GM19452 (cell line): ENCODE data around the gene MEF2B.

ENCODE experiments used
- ATAC-seq: cut with Tn5 transposase; IDR thresholded peaks from one replicate; pipeline ENCODE4 v1.9.1; 2021; ENCODE audit not compliant: unreplicated experiment

Gene MEF2B

GRCh38 chr19:19170053-19170872 lies at the start of gene MEF2B:
MEF2B (minus strand) TSS chr19:19170263; CDS start chr19:19150735, 19,528 bp downstream.
- peak; percentile 81 for ATAC-seq

GRCh38 chr19:19218911-19219310 lies 48.8 kb upstream of the MEF2B start:
- no peak for ATAC-seq

GRCh38 chr19:19217099-19217498 lies 47.0 kb upstream of the MEF2B start:
- ATAC-seq, result no peak

GRCh38 chr19:19215792-19216191 lies 45.7 kb upstream of the MEF2B start:
- ATAC-seq, result no peak

GRCh38 chr19:19214892-19215291 lies 44.8 kb upstream of the MEF2B start:
- no peak for ATAC-seq

GRCh38 chr19:19214159-19214490 lies 44.1 kb upstream of the MEF2B start:
- ATAC-seq, result no peak

GRCh38 chr19:19213426-19214158 lies 43.5 kb upstream of the MEF2B start:
- no peak for ATAC-seq

GRCh38 chr19:19212916-19213315 lies 42.9 kb upstream of the MEF2B start:
- no peak for ATAC-seq

GRCh38 chr19:19211499-19212420 lies 41.7 kb upstream of the MEF2B start, which contains the start of gene NCAN:
NCAN (plus strand) TSS chr19:19211958; CDS start chr19:19216954, 4,996 bp downstream.
- no peak for ATAC-seq

- ATAC-seq, result no peak
Observed at GRCh38 chr19:19209372-19209771, 39.3 kb upstream of the MEF2B start.

GRCh38 chr19:19207637-19208572 lies 37.8 kb upstream of the MEF2B start:
- ATAC-seq, result no peak

- ATAC-seq, result no peak
Observed at GRCh38 chr19:19206938-19207337, 36.9 kb upstream of the MEF2B start.

- no peak for ATAC-seq
Observed at GRCh38 chr19:19205416-19206410, 35.6 kb upstream of the MEF2B start.

- ATAC-seq, result no peak
Observed at GRCh38 chr19:19204181-19204580, 34.1 kb upstream of the MEF2B start.

GRCh38 chr19:19203012-19203856 lies 33.2 kb upstream of the MEF2B start, which contains the start of gene NR2C2AP:
NR2C2AP (minus strand) TSS chr19:19203414; CDS start chr19:19203060, 354 bp downstream.
- peak; percentile 69 for ATAC-seq

- no peak for ATAC-seq
Observed at GRCh38 chr19:19202707-19203011, 32.6 kb upstream of the MEF2B start.

GRCh38 chr19:19201697-19202630 lies 31.9 kb upstream of the MEF2B start:
- no peak for ATAC-seq
